Stimulated activated CD4-positive, alpha-beta T cell treated with anti-CD3 and anti-CD28 coated beads, Interleukin-15, amount 100 ng/mL, for 48 hours (primary cell): Measurements from ENCODE around the gene PTPRD.

Experiments
- DNase-seq, 2 donors: peaks; one replicate each; pipeline ENCODE4 v3.0.0-alpha.2; 2020; ENCODE audit warnings: low read depth in 2 of 2

Gene PTPRD

DNA sequence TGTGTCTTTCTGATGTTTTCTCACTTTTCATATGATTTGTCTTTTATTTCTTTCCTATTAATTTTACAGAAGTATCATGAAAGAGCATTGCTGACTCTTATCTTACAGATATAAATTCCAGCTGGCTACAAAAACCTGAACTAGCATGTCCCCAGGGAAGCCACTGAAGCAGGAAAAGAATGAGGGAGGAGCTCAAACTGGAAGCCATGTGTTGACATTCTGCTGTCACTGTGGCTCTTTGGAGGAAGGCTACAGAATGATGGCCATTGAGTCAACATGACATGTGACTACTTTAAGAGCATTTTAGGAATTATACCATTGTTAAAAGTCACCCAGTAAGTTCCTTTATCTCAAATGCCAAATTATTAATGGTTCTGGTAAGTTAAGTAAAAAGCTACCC, 2174.9 kb downstream of the PTPRD start:
- no peak for DNase-seq

DNA sequence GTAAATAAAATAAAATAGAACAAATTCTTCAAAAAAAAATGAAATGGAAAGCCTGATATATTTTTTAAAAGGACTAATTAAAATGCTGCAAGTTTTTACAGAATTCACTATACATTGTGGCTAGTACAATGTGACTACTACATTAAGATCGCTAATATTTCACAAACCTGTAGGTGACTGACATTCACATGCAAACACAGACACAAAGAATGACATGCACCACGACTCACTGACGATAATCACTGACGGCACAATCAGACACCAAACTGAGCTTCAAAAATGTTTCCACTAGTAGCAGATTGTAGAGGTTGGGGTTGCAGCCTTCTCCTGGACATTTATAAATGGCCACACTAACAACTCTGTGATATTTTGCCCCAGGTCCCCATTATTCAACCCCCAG, 2175.5 kb downstream of the PTPRD start:
- DNase-seq: no peak

DNA sequence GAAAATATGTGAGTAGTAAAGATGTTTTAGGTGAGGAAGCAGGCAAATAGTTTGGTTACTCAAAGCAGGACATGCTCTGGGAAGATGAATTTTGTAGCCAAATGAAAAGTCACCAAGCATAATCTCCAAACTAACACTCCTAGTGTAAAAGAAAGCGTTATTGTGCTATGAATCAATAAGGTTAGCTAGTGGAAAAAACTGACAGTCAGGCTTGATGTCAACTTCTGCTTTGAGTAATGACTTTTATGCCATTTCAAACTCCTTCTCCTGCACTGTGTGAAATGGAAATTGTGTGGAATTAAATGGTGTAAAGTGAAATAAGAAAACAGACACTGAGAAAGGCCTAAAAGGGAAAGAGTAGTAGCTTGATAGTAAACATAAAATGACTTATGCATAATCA, 2176.0 kb downstream of the PTPRD start:
- no peak for DNase-seq

DNA sequence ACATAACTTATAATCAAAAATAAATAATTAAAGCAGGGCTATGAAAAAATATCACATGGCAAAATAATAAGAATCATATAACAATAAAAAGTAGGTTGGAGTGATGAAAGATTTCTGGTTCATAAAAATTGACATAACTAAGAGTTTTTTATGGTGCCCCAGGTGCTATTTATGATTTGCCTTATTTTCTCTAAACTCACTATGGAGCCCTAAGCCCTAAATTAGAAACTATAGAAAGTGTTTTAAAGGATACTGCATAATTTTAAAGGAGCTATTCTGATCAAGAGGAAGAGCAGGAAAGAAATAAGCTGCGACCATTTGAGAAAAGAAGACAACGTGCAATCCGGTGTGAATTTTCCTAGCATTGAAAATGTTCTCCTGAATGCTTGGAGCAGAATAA, 2178.2 kb downstream of the PTPRD start:
- DNase-seq: no peak

DNA sequence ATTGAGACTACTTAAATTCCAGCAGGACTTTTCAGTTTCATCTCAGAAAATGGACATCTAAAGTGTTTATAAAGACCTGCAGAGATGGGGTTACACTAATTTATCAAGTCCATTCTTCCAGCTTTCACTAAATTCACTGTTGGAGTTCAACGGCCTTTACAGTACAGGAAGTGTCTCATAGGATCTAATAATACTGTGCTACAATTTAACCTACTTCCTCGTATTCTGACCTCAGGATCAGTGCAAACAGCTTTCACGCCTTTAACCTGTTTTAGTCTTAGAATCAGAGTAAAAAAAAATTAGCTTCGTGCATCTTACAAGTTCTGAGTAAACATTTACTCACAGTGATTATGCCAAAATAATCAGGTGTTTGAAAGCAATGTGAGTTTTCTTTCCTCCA, 2180.6 kb downstream of the PTPRD start:
- no peak for DNase-seq

DNA sequence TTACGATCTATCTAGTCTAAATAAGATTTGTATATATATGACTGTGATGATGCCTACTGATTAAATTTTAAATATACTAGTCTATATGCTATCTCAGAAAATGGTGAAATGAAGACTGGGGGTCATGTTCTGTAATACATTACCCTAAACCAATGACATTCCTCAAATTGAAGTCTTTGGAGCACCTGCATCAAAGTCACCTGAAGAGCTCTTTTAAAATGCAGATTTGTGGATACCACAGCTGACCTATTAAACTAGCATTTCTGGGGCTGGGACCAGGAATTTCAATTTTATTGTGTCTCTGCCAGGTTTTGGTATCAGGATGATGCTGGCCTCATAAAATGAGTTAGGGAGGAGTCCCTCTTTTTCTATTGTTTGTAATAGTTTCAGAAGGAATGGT, 2181.3 kb downstream of the PTPRD start:
- DNase-seq: no peak

DNA sequence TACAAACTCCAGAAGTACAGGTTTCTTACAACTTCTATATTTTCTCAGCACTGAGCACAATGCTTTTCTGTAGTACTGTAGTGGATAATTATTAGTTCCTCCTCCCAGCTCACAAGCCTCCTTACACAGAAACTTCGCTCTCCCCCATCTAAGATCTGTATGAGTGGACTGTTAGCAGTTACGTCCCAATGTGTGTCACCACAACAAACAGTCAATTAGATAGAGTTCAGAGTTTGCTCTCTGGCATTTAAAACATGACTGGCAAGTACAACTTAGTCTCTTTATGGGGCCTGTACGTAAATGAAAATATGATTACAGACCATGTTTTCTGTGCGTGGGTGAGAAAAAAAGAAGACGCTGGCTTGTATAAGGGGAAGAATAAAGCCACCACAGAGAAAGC, 2181.9 kb downstream of the PTPRD start:
- no peak for DNase-seq

DNA sequence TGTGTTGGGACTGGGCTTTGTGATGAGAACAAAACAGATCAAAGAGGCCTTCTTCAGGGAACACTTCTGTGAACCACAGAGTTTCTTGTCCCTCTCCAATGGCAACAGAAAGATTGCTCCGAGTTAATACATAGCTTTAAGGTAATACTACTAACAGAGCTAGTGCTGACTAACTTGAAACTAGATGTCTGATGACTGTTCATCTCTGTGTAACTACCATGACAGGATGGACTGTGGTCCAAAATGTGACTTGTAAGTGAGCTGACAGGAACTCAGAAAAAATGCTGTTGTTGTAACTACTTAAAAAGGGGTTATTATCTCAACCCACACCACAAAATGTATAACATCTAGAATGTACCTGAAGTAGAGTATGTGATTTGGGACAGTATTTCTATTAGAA, 2183.0 kb downstream of the PTPRD start:
- no peak for DNase-seq

DNA sequence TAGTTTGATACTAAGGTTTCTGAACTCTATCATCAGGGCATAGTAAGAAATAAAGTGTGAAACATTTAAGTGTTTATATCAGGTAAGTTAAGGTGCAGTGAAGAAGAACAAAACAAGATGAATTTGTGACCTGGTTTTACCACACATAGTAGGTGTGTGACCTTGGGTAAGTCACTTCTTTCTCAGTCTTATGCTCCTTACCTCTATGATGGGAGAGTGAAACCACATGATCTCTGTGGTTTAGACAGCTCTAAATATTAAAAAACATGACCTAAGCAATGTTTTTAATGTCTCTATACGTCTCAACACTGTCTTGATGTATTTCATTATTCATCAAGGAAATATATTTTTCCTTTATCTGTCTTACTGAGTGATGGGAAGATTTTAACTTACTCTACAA, 2183.6 kb downstream of the PTPRD start:
- no peak for DNase-seq

DNA sequence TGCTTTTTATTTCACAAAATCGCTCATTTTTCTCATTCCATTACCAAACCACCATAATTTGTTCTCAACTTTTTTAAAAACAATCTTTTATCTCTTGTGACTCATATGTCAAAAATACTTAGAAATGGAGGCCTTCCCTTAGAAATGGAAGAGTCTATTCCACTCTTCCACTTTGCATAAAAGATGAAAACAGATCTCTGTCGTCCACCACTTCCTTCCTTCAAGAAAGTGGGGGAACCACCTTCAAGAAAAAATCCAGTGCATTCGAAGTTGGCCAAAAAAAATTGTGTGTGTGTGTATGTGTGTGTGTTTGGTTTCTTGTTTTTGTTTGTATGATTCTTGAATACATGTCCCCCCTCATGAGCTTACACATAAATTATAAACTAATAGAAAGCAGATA, 2184.4 kb downstream of the PTPRD start:
- no peak for DNase-seq

DNA sequence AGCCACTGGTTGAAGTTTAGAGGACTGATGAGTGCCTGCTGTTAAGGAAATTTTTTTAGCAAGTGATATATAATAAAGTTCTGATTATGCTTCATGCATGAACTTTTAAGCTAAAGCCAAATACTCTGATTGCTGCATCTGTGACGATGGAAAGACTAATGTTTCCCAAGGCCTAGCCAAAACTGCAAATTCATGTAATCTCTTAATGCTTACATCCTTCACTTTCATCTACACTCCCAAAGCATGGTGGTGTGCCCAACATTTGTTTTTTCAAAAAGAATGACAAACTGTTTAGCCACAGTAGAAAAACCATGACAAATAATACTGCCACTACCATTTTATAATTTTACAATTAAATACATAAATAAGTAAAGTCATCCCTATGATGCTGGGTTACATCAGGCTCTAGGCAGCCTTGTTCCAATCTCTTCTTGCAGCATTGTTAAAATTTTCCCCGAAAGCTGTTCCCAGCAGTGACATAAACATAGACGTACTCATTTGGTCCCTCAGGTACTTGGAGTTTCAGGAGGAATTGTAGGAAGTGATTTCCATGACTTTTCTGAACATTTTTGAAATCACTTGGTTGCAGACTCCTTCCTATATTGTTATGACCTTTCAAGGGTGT, 2187.9 kb downstream of the PTPRD start:
- no peak for DNase-seq

DNA sequence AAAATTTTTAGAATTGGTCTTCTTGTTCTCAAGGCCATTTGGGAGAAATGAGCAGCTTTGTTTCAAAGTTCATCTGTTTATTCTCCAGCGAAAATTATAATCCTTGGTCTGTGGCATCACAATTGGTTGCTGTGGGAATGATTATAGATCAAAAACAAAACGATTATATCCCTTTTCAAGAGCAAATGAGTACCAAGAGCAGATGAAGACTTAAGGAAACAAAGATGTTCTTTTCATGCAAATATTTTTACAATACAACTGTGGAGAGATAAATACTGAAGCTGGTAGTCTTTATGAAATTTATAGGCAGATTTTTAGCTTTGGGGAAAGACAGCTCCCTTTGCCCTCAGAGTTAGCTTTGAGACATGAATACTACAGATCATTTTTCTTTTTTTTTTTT, 2192.4 kb downstream of the PTPRD start:
- no peak for DNase-seq

DNA sequence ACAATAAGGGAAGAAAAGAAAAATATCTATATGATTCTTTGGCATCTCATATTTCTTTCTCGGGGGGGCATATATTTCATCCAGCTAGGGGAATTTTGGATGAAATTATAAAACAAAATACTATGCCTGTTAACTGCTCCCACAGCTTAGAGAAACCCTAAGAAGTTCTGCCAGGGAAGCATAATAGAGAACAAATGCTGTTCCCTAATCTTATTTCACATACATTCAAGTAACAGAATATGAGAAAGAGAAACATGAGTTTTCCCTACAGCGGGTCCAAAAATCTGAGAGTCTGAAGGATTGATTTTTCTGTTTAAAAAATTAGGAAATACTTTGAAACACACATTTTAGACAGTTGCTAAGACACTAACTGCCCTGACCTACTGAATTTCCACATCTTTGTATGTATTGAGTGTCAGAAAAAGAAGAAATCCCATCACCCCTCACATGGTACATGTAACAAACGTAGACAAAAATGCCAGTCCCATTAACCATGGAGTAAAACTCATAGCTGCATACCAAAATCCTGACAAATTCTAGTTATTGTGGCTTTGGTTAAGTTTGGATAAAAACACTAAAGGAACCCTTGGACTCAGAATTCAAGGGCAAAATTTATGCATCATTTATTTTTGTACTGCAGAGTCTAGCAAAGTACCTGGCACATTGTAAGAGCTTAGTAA, 2193.1 kb downstream of the PTPRD start:
- no peak for DNase-seq

DNA sequence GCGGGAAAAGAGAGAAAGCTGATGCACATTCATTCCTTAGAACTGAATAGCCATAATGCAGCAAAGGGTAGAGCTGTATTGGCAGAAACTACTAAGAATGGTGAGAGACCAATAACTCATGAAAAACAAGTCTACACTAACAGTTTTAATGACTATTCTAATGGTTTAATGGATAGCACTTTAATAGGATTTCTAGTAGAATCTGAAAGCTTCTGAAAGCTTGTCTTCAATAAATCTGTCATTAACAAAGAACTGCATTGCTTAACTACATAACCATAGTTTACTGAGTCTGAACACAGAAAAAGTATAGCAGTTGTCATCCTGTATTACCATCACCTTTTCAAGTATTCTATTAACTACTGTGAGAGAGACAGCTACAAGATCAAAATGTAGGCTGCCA, 2195.5 kb downstream of the PTPRD start:
- DNase-seq: no peak

DNA sequence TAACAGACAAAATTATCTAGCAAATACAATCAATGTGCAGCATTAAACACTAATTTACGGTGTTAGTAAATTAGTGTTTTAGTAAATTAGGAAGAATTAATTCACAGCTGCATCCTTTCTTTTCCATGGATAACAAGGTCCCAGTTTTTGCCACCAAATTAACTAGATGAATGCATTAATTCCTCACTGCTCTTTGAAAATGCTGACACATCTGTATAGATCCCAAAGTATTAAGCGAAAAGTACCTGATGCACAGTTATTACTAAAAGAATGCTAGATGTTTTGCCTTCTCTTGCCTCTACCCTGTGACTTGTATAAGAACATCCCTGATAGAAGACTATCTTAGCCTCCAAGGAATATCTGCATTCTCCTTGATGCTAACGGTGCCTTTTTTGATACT, 2200.5 kb downstream of the PTPRD start:
- no peak for DNase-seq

DNA sequence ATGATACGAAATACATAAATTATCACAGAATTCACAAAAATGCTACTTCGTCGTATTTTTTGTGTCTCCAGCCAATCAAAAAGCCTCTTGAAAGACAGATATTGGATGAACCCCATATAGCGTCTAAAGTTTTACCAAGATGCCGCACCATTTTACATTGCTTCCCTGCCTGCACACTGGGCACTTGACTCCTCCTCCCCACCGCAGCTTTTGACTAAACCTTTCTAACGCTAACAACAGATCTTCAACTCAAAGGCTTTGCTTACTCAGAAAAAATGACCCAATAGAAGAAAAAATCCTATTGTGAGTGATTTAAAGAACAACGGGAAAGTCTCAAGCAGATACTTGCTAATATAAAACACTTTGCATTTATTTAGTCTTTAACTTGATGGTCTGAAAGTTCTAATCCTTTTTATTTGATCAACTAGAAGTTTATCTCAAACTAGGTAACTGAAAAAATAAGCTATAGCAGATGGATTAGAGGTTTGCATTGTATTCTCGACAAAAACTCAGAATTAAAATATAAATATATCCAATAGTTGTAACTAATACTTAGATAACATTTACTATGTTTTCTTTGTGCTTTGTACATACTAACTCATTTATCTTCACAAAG, 2204.1 kb downstream of the PTPRD start:
- no peak for DNase-seq

DNA sequence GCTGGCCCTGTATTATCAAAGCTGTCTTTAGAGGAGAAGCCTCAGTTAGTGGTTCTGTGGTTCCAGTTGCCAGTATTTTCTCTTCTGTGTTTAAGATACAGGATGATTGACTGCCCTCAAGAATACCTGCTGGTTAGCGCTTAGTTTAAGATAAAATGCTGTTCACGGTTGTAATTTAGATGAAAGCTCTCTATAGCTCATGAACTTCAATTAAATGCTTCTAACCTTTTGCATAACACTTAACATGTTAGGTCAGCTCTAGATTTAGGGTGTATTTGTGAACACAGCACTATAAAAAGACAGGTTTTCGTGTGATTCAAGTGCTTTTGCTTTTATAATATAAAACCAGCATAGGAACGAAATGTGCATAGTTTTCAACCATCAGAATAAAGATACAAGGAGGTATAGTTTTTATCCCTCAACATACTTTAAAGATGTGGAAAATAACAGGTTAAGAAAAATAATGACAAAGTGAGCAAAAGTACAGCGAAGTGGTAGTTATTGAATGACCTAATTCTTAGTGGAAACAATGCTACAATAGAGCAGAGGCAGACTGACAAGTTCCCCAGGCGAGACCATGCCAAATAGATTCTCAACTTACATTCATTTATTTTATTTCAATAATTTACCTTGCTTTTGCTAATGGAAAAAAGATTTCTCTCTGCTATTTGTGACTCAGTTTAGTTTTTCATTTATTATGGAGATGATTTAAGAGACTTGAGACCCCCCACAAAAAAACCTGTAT, 2210.7 kb downstream of the PTPRD start:
- DNase-seq: no peak

DNA sequence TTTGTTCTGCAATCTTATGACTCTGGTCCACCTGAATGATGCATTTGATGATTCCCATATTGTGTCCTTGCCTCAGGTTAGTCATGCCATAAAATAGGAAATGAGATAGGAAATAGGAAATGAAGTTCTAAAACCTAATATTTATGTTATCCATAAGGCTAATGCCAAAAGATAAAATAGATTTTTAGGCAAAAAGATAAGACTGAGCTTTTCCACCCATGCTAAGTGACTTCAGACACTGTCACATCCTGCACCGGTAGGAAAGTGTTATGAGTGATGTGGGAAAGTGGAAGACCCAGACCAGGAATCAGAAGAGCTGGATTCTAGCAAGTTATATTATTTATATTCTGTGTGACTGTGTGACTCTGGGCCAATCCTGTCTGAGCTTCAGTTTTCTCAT, 2212.4 kb downstream of the PTPRD start:
- no peak for DNase-seq

DNA sequence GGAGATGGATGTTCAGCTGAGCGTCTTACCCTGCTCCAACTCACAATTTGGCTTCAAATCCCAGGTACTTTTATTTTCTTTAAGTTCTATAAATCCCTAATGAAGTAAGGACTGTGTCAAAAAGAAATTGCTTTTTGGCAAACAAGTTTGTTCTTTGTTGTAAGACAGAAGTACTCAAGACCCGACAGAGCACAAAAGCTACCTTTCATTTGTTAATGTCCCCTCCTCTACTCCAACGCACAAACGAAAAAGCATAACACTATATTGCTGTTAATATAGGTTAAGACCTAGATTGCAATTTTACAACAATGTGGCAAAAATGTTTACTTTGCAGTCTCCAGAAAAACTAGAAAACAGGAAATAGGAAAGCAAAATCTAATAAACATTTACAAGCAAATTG, 2217.8 kb downstream of the PTPRD start:
- no peak for DNase-seq

DNA sequence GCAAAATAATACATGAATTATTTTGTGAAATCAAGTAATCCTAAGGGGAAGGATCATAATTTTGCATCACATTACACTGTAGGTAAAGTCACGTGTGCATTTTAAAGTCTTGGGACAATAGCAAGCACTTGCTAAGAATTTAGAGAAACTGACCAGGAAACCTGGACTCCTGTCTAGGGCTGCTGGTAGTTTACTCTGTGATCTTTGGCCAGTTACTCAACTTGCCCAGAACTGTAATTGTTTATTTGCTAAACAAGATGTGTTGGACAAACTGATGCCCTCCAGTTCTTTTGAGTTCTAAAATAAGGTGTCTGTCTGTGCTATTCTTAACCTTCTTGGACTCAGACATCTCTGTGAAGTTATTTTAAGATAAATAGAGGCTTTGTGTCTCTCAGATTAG, 2218.5 kb downstream of the PTPRD start:
- DNase-seq: no peak

DNA sequence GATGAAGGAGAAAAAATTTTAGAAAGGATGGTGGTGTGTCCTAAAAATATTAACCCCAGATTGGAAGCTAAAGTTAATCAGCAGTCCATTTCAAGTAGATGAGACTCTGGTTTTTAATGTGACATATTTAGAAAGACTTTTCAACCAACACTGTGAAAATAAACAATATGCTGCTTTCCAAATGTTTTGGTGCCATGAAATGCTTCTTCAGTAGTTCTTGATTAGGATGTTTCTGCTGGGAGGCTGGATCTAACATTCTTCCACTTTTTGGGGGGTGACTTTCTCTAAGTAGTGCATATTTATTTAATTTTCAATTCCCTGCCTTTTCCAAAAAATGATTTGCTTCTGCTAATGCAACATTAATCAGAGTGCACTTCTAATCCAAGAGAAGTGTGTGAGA, 2219.9 kb downstream of the PTPRD start:
- no peak for DNase-seq

DNA sequence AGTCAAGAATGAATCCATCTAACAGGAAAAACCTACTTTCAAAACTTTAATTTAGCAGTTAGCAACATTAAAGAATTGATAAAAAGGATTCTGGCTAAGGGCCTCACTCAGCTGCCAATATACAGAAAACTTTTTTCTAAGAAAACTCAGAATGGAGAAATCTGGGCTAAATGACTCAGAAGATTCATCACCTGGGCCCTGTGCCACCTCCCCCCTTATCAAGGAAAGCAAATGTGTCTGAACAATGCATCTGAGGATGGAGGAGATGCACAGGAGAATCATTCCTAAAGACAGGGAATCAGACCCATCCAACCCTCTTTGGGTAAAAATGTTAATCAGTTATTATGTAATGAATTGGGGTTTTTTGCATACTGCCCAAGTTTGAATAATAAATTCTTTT, 2221.2 kb downstream of the PTPRD start:
- no peak for DNase-seq

DNA sequence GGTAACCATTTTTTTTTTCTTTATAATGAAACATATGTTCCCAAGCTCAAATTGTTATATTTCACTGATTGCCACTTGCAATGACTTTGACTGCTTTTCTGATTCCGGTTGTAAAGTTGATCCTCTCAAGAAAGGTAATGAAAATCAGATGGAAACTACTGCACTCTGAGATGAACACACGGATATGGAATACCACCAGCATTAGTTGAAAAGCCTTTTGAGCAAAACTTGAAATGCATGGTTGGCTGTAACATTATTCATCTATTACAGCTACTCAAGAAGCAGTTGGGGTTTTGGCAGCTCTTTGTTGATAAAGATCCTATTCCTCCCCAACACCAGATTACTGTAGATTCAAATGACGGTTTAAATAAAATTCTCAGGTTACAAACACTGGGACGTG, 2221.7 kb downstream of the PTPRD start:
- no peak for DNase-seq
